Measurements from ENCODE around the gene FAM120A.

FAM120A gene

DNA sequence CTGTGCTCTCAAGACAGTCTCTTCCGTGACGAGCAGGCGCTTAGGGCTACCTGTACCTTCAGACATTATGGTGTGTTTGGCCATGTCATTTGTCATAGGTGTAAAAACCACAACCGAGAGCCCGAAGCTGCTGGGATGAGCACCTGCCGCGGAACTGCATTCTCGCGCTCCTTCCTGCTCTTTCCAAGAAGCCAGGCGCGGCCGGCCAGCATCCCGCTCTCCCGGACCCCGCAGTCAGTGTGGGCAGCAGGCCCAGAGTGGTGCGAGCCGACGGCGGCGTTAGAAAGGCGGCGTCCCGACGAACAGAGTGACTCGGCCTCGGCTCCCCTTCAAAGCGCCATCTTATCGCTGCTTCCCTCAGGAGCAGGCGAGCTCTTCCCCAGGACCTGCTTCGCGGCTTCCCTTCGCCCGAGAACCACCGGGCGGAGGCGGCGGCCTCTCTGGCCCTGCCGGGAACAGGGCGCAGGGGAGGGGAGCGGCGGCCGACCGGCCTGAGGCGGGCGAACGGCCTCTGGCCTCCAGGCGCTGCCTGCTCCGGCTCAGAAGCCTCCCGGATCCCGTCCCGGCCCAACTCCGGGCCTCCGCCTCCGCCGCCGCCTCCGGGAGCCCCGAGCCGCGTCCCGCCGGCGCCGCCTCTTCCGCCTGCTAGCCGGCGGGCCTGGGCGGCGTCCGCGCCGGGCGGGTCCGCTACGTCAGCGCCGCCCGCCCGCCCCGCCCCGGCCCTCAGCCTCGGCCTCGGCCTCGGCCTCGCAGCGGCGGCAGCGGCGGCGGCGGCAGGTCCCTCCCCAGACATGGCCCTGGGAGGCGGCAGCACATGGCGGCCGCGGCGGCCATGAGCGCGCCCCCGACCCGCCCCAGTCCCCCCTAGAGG, at the start of gene FAM120A:
FAM120A (plus strand) TSS at position 741 of the 871 bp plus-strand sequence. CDS start 231 bp downstream, outside the sequence.
- TF ChIP-seq CTCF (IDR thresholded peaks at IDR 0.05), result no peak

DNA sequence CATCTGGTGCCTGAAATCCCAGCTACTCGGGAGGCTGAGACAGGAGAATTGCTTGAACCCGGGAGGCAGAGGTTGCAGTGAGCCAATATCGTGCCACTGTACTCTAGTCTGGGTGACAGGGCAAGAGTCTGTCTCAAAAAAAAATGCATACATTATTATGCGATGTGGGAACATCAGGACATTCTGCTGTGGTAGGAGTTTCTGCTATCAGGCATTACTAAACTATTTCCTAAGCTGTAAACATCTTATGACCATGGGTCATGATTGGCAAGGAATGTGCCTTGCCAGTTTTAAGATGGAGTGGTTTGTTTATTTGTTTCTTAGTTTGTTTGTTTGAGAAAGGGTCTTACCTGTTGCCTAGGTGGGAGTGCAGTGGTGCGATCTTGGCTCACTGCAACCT, 45.1 kb upstream of the FAM120A start:
- TF ChIP-seq CTCF (IDR thresholded peaks at IDR 0.05), result no peak

- no peak for TF ChIP-seq CTCF (IDR thresholded peaks at IDR 0.05)
These were observed 38.0 kb upstream of the FAM120A start for GRCh38 chr9:93413530-93413929.

- TF ChIP-seq CTCF (IDR thresholded peaks at IDR 0.05), result no peak
These were observed 36.3 kb upstream of the FAM120A start for GRCh38 chr9:93415176-93415690.

GRCh38 chr9:93416530-93417235, 34.8 kb upstream of the FAM120A start:
- no peak for TF ChIP-seq CTCF (IDR thresholded peaks at IDR 0.05)

- no peak for TF ChIP-seq CTCF (IDR thresholded peaks at IDR 0.05)
These were observed 33.9 kb upstream of the FAM120A start for GRCh38 chr9:93417538-93417937.

DNA sequence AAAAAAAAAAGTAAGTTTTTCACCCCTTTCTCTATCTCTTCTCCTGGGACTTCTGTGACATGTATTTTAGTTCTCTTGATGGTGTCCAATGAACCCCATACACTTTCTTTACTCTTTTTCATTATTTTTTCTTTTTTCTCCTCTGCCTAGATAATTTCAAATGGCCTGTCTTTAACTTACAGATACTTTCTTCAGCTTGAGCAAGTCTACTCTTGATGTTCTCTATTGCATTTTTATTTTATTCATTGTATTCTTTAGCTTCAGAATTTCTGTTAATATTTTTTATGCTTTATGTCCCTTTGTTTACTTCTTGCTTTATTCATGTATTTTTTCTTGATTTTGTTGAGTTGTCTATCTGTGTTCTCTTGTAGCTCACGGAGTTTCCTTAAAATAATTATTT, 32.5 kb upstream of the FAM120A start:
- TF ChIP-seq CTCF (IDR thresholded peaks at IDR 0.05), result no peak
